ENCODE results near the gene SEC14L6.

DNA sequence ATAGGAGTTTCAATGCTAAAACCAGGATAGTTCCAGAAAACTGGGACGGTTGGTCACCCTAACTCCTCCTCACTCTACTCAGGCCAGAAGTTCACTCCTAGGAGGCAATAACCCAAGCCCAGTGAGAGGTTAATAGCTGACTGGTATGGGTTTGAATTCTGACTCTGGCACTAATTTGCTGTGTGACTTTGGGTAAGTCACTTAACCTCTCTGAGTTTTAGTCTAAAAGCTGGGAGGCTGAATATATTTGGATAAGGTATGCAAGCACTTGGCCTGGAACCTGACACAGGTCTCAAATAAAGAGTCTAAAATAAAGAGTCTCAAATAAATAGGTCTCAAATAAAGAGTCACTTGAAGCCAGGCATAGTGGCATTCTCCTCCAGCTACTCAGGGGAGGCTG lies 6.2 kb upstream of the SEC14L6 start:
- TF ChIP-seq, protein P1, sequence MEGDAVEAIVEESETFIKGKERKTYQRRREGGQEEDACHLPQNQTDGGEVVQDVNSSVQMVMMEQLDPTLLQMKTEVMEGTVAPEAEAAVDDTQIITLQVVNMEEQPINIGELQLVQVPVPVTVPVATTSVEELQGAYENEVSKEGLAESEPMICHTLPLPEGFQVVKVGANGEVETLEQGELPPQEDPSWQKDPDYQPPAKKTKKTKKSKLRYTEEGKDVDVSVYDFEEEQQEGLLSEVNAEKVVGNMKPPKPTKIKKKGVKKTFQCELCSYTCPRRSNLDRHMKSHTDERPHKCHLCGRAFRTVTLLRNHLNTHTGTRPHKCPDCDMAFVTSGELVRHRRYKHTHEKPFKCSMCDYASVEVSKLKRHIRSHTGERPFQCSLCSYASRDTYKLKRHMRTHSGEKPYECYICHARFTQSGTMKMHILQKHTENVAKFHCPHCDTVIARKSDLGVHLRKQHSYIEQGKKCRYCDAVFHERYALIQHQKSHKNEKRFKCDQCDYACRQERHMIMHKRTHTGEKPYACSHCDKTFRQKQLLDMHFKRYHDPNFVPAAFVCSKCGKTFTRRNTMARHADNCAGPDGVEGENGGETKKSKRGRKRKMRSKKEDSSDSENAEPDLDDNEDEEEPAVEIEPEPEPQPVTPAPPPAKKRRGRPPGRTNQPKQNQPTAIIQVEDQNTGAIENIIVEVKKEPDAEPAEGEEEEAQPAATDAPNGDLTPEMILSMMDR (IDR thresholded peaks at IDR 0.05) = no peak
- TF ChIP-seq POLR2A (IDR thresholded peaks at IDR 0.05) = no peak

Data from thyroid gland (tissue), 4 donors.